Large intestine (tissue), 3 donors: ENCODE data around the gene ENGASE. TPM values are rescaled to one million over a fixed set of nuclear protein-coding genes. Genes with fewer than 3 reads are reported as not detected.

Experiments
- DNase-seq, 2 donors: peaks; one replicate each; pipeline versions ENCODE4 v3.0.0 to v3.0.0-alpha.2; 2013
- H3K27ac ChIP-seq: one replicate; pipeline ENCODE4 v1.5.1; 2013; ENCODE audit warnings: low read length
- H3K27me3 ChIP-seq: 2 replicates; pipeline ENCODE4 v1.6.1; 2013; ENCODE audit warnings: low read length; ENCODE audit not compliant: control insufficient read depth, insufficient read depth
- H3K36me3 ChIP-seq: 2 replicates; pipeline ENCODE4 v1.6.1; 2013; ENCODE audit warnings: low read length; ENCODE audit not compliant: control insufficient read depth, insufficient read depth
- H3K4me1 ChIP-seq: one replicate; pipeline ENCODE4 v1.6.1; 2013; ENCODE audit warnings: low read length; ENCODE audit not compliant: control insufficient read depth, insufficient read depth
- H3K4me3 ChIP-seq: one replicate; pipeline ENCODE4 v1.5.1; 2013; ENCODE audit warnings: low read length
- H3K9me3 ChIP-seq: one replicate; pipeline ENCODE4 v1.6.1; 2013; ENCODE audit warnings: mild to moderate bottlenecking, low read depth, low read length, moderate library complexity; ENCODE audit not compliant: control insufficient read depth
- WGBS: methylation state at CpG from one replicate; pipeline ENCODE4 v1.1.5; 2013; ENCODE audit warnings: low lambda C conversion rate; ENCODE audit not compliant: insufficient coverage; 5-methylcytosine and 5-hydroxymethylcytosine counted together
- polyA plus RNA-seq: library from polyadenylated mRNA; unstranded; fragments of 120-200 nt; gene quantifications from one replicate; pipeline ENCODE4 v1.2.1, GENCODE V29; 2013

The ENGASE gene
- polyA plus RNA-seq, 1 donor, result 78.0 TPM

GRCh38 chr17:79031996-79032875 lies 42.4 kb upstream of the ENGASE start:
- Histone ChIP-seq H3K36me3 (no peaks in the 10 kb centered on the region), H3K4me3 (no peak overlapping the region), H3K4me1 (peaks cover 11% of the 10 kb centered on the region), H3K27me3 (peaks cover 2% of the 10 kb centered on the region), H3K27ac (no peak overlapping the region), H3K9me3 (no peaks in the 10 kb centered on the region)
- DNase-seq, result no peak
- WGBS, result 50% methylated on average over 2 of the region's 26 CpGs

GRCh38 chr17:79033046-79033616 lies 41.5 kb upstream of the ENGASE start:
- peaks cover 2% of the 10 kb centered on the region for H3K27me3 ChIP-seq
- no peak overlapping the region for H3K4me3 ChIP-seq
- no peaks in the 10 kb centered on the region for H3K9me3 ChIP-seq
- no peak for DNase-seq
- no peaks in the 10 kb centered on the region for H3K36me3 ChIP-seq
- peaks cover 2% of the 10 kb centered on the region for H3K4me1 ChIP-seq
- WGBS, result no CpG with 5 or more reads among the region's 9 CpGs
- no peak overlapping the region for H3K27ac ChIP-seq

DNA sequence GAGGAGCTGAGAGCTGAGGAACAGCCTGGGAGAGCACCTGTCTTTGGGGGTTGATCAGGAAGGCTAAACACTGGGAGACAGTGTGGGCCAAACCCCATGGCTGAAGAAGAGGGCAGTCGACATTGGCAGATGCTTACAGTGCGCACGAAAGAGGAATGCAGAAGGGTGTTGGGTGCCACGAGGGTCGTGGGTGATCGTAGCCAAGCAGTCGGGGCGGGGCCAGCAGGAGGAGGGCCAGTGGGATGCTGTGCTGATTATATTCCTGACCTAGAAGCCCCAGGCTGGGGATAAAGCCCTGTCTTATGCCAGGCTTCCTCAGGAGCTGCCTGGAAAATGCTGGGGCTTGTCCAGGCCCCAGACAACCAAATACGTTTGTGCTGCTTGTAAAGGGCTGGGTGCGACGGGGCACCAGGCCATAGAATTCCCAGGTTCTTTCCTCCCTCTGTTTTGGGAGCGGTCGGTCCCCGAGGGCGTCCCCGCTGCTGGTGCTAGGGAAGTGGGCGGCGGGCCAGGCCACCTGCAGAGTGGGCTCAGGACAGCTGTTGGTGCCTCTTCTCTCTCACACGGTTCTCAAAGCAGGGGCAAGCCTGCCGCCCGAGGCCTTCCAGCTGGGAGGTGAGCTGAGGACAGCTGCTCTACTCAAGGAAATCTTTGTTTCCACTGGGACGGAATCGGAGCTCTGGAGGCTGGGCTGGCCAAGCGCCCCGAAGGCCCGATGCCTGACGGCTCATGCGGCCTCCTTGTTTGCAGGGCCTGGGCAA lies 40.7 kb upstream of the ENGASE start:
- Histone ChIP-seq H3K9me3 (no peaks in the 10 kb centered on the region), H3K4me1 (no peaks in the 10 kb centered on the region), H3K27me3 (peaks cover 2% of the 10 kb centered on the region), H3K36me3 (no peaks in the 10 kb centered on the region), H3K4me3 (no peak overlapping the region), H3K27ac (no peak overlapping the region)
- no peak for DNase-seq
- no CpG with 5 or more reads among the region's 28 CpGs for WGBS

DNA sequence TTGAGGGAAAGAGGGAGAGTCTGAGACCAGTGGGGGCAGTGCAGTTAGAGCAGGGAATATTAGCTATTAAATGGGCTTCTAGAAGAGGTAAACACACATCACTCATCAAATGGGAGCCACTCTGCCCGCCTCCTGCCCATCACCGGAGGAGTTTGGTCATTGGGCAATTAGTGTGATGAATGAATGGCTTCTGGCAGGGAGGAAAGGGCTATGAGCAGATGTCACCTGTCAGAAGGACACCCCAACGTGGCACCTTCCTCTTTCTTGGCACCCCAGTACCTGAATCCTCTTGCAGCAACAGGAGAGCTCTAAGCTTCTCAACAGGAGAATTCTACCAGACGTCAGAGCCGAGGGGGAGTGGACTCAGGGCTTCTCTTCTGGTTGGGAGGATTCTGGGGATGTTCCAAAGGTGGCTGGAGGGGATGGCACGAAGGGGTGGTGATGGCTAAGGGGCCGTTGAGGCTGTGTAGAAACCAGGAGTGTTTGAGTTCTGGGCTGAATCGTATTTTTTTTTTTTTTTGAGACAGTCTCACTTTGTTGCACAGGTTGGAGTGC lies 39.6 kb upstream of the ENGASE start:
- Histone ChIP-seq H3K27ac (no peak overlapping the region), H3K36me3 (no peaks in the 10 kb centered on the region), H3K4me3 (no peak overlapping the region), H3K9me3 (no peaks in the 10 kb centered on the region), H3K4me1 (no peaks in the 10 kb centered on the region), H3K27me3 (peaks cover 2% of the 10 kb centered on the region)
- DNase-seq, result no peak
- 60% methylated on average over 1 of the region's 8 CpGs for WGBS

- no peak for DNase-seq
- no CpG with 5 or more reads among the region's 6 CpGs for WGBS
Measured at GRCh38 chr17:79035686-79036085, 38.9 kb upstream of the ENGASE start.

DNA sequence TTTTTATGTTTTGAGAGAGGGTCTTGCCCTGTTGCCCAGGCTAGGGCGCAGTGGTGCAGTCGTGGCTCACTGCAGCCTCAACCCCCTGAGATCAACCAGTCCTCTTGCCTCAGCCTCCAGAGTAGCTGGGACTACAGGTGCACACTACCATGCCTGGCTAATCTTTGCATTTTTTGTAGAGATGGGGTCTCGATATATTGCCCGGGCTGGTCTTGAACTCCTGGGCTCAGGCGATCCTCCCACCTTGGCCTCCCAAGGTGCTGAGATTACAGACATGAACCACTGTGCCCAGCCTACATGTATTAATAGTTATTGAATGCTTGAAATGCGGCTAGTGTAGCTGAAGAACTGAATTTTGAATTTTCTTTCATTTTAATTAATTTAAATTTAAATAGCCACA lies 38.4 kb upstream of the ENGASE start:
- no peak overlapping the region for H3K27ac ChIP-seq
- peaks cover 2% of the 10 kb centered on the region for H3K27me3 ChIP-seq
- no peaks in the 10 kb centered on the region for H3K9me3 ChIP-seq
- DNase-seq, result no peak
- no peak overlapping the region for H3K4me3 ChIP-seq
- 86% methylated on average over 1 of the region's 6 CpGs for WGBS
- H3K36me3 ChIP-seq, result no peaks in the 10 kb centered on the region
- no peaks in the 10 kb centered on the region for H3K4me1 ChIP-seq

More at GRCh38 chr17:79035686-79036085, 38.9 kb upstream of the ENGASE start:
- Histone ChIP-seq H3K4me1 (no peaks in the 10 kb centered on the region), H3K4me3 (no peak overlapping the region), H3K27me3 (peaks cover 2% of the 10 kb centered on the region), H3K9me3 (no peaks in the 10 kb centered on the region), H3K36me3 (no peaks in the 10 kb centered on the region), H3K27ac (no peak overlapping the region)

DNA sequence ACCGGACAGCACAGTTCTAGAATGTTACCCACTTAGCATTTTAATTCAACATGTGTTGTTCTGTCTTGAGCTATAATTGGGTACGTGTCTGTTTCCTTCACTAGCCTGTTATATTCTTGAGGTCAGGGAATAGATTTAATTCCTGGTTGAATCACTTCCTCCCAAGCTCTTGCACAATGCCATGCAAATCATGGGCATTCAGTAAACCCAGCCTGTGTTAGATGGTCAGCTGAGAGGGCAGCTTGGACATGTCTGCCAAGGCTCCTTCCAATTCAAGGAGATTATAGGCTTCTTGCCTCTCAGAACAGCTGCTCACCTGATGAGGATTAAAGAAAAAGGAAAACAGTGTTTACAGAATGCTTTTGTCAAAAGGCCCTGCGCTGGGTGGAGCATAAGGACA lies 38.0 kb upstream of the ENGASE start:
- WGBS, result 100% methylated on average over 1 of the region's 3 CpGs

DNA sequence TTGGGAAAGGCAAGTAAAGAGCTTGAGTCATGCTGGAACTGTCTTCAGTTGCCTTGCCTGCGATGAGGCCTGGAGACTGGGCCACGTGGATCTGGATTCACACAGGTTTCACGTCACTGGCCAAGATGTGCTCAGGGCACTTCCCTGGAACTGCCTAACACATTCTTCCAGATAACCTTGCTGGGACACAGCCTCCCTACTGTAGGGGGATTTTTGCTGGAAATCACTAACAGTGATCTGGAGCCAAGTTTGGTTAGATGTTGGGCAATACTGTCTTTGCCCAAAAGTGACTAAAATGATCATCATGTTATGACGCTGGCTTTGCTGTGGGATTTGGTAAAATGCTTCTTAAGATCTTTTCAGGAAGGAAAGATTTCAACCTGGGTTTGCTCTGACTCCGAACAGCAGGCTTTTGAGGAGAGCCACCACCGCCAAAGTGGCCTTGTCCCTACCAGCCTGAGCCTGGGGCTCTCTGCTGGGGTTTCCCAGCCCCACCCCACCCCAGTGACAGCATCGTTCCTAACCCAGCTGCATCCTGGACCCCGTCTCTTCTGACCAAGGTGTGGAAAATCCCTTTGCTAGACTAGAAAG lies 36.0 kb upstream of the ENGASE start:
- no peaks in the 10 kb centered on the region for H3K4me1 ChIP-seq
- no peak overlapping the region for H3K27ac ChIP-seq
- no peaks in the 10 kb centered on the region for H3K36me3 ChIP-seq
- H3K9me3 ChIP-seq, result no peaks in the 10 kb centered on the region
- no peaks in the 10 kb centered on the region for H3K27me3 ChIP-seq
- H3K4me3 ChIP-seq, result no peak overlapping the region
- no CpG with 5 or more reads among the region's 8 CpGs for WGBS
- DNase-seq, result no peak

More for the DNA sequence above, 38.0 kb upstream of the ENGASE start:
- no peak overlapping the region for H3K27ac ChIP-seq
- H3K36me3 ChIP-seq, result no peaks in the 10 kb centered on the region
- DNase-seq, result no peak
- H3K27me3 ChIP-seq, result peaks cover 2% of the 10 kb centered on the region
- no peaks in the 10 kb centered on the region for H3K9me3 ChIP-seq
- no peaks in the 10 kb centered on the region for H3K4me1 ChIP-seq
- H3K4me3 ChIP-seq, result no peak overlapping the region

DNA sequence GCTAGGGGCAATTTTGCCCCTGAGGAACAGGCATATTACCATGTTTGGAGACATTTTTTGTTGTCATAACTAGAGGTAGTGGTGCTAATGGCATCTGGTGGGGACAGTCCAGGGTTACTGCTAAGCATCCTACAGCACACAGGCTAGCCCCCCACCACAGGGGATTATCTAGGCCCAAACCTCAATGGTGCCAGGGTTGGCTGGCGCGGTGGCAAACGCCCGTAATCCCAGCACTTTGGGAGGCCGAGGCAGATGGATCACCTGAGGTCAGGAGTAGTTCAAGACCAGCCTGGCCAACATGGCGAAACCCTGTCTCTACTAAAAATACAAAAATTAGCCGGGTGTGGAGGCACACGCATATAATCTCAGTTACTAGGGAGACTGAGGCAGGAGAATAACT lies 35.5 kb upstream of the ENGASE start:
- no peak overlapping the region for H3K4me3 ChIP-seq
- no peak overlapping the region for H3K27ac ChIP-seq
- H3K27me3 ChIP-seq, result no peaks in the 10 kb centered on the region
- no peaks in the 10 kb centered on the region for H3K36me3 ChIP-seq
- H3K4me1 ChIP-seq, result no peaks in the 10 kb centered on the region
- DNase-seq, result no peak
- WGBS, result no CpG with 5 or more reads among the region's 8 CpGs
- no peaks in the 10 kb centered on the region for H3K9me3 ChIP-seq

GRCh38 chr17:79039886-79040285 lies 34.7 kb upstream of the ENGASE start:
- Histone ChIP-seq H3K27me3 (no peaks in the 10 kb centered on the region), H3K9me3 (no peaks in the 10 kb centered on the region), H3K27ac (no peak overlapping the region), H3K4me3 (no peak overlapping the region), H3K36me3 (no peaks in the 10 kb centered on the region), H3K4me1 (no peaks in the 10 kb centered on the region)
- DNase-seq, result no peak
- no CpG with 5 or more reads among the region's 6 CpGs for WGBS
